AG10803 (cell line): ENCODE data around the gene NF1.
A peak's percentile ranks its signal among the peaks of the same experiment; 100 is the strongest.
"Not testable (repeated sequence)": the region's sequence is repeated elsewhere in the genome, so short reads cannot be mapped to it uniquely, and the experiment has no call there.

Source experiments
- DNase-seq: peaks from one replicate; pipeline ENCODE4 v3.0.0; 2010; ENCODE audit warnings: low read depth
- H3K4me3 ChIP-seq: 2 replicates; pipeline ENCODE4 v1.5.1; 2011; ENCODE audit warnings: mild to moderate bottlenecking, low read length, control low read depth
- CTCF ChIP-seq: conservative IDR thresholded peaks from 2 replicates; pipeline ENCODE4 v1.5.1; 2011; ENCODE audit warnings: mild to moderate bottlenecking, low read length, control low read depth, inconsistent platforms

Gene NF1

GRCh38 chr17:31281061-31281460 is 186.3 kb downstream of the NF1 start:
- no peak overlapping the region for H3K4me3 ChIP-seq
- peak; percentile 25 for DNase-seq
- no peak for TF ChIP-seq CTCF

GRCh38 chr17:31283841-31284240 is 189.1 kb downstream of the NF1 start:
- H3K4me3 ChIP-seq, result no peak overlapping the region
- peak; percentile 73 for DNase-seq
- TF ChIP-seq CTCF, result no peak

- no peak for DNase-seq
- TF ChIP-seq CTCF, result no peak
- H3K4me3 ChIP-seq, result no peak overlapping the region
Measured at GRCh38 chr17:31286587-31286986, 191.8 kb downstream of the NF1 start.

- H3K4me3 ChIP-seq, DNase-seq: not testable (repeated sequence)
Measured at GRCh38 chr17:31287932-31288331, 193.2 kb downstream of the NF1 start.

- H3K4me3 ChIP-seq, result no peak overlapping the region
- no peak for TF ChIP-seq CTCF
Measured at GRCh38 chr17:31289790-31290189, 195.0 kb downstream of the NF1 start.

GRCh38 chr17:31291820-31292219 is 197.0 kb downstream of the NF1 start:
- TF ChIP-seq CTCF, result no peak
- H3K4me3 ChIP-seq, result no peak overlapping the region
- DNase-seq, result peak; percentile 39

More at GRCh38 chr17:31289790-31290189, 195.0 kb downstream of the NF1 start:
- DNase-seq, result no peak

- DNase-seq, result peak; percentile 48
- TF ChIP-seq CTCF, result no peak
- no peak overlapping the region for H3K4me3 ChIP-seq
Measured at GRCh38 chr17:31293581-31293980, 198.8 kb downstream of the NF1 start.

GRCh38 chr17:31294231-31294630 is 199.5 kb downstream of the NF1 start:
- TF ChIP-seq CTCF, result no peak
- DNase-seq, result no peak
- H3K4me3 ChIP-seq, result no peak overlapping the region
